Measurements from ENCODE around the gene TNFSF4. TPM values are rescaled to one million over a fixed set of nuclear protein-coding genes. Genes with fewer than 3 reads are reported as not detected.

The TNFSF4 gene
- total and polyA plus RNA-seq, 8 donors: 0.14 to 2.2 (median 0.56) TPM; not detected in 4

DNA sequence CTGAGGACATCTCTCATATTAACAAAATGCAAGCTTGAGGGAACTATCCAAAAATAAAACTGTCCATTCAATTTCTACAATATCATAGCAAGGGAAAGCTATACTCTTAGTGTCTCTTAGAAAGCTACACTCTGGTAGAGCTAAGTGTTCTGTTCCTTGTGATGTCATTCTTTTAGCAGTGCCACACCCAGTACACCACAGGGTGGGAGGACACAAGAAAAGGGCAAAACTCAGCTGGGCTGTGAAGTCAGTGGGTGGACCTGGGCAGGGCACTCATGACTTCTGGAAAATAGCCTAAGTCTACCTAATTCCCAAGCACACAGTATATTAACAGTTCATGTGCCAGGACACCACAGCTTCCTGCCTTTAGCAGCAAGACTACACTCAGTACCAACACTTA, 42.2 kb upstream of the TNFSF4 start:
- H3K4me3 ChIP-seq: no peak overlapping the region
- TF ChIP-seq, protein P1, sequence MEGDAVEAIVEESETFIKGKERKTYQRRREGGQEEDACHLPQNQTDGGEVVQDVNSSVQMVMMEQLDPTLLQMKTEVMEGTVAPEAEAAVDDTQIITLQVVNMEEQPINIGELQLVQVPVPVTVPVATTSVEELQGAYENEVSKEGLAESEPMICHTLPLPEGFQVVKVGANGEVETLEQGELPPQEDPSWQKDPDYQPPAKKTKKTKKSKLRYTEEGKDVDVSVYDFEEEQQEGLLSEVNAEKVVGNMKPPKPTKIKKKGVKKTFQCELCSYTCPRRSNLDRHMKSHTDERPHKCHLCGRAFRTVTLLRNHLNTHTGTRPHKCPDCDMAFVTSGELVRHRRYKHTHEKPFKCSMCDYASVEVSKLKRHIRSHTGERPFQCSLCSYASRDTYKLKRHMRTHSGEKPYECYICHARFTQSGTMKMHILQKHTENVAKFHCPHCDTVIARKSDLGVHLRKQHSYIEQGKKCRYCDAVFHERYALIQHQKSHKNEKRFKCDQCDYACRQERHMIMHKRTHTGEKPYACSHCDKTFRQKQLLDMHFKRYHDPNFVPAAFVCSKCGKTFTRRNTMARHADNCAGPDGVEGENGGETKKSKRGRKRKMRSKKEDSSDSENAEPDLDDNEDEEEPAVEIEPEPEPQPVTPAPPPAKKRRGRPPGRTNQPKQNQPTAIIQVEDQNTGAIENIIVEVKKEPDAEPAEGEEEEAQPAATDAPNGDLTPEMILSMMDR (IDR thresholded peaks at IDR 0.05): no peak
- TF ChIP-seq POLR2AphosphoS5 (IDR thresholded peaks at IDR 0.05) (no peak), EP300 (IDR thresholded peaks at IDR 0.05) (no peak), POLR2A (IDR thresholded peaks at IDR 0.05) (no peak)
- intact Hi-C loops (cut with DNase I; ENCODE audit: low total_unique reads): no loop called here
- H3K27ac ChIP-seq: no peak overlapping the region
- H3K36me3 ChIP-seq: no peaks in the 10 kb centered on the region
- no peaks in the 10 kb centered on the region for H3K27me3 ChIP-seq
- no peaks in the 10 kb centered on the region for H3K9me3 ChIP-seq
- H3K4me1 ChIP-seq: peaks cover 0 to 7% (median 0%) of the 10 kb centered on the region in 4 donors
- peak in 1 of 2 donors; percentile 62 for DNase-seq

DNA sequence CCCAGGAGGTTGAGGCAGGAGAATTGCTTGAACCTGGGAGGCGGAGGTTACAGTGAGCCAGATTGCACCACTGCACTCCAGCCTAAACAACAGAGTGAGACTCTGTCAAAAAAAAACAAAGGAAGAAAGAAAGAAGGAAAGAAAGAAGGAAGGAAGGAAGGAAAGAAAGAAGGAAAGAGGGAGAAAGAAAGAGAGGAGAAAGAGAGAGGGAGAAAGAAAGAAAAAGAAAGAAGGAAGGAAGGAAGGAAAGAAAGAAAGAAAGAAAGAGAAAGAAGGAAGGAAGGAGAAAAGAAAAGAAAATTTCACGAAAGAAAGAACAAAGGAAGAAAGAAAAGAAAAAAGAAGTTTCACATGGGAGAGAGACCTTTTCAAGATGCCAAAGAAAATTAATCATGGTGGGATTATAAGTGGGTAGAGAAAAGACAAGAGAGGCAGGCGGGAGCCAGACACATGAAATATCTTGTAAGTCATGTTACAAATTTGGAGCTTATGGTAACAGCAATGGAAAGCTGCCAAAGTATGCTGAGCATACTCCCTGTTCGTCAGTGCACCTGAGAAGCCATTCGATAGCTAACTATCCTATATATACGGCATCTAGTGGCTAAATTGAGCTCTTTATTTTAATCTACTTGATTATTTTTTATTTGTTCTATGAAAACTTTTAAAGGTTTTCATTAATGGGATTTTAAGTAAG, 41.3 kb upstream of the TNFSF4 start:
- H3K27me3 ChIP-seq: no peaks in the 10 kb centered on the region
- peaks cover 0 to 7% (median 3%) of the 10 kb centered on the region in 4 donors for H3K9me3 ChIP-seq
- no peaks in the 10 kb centered on the region for H3K36me3 ChIP-seq
- TF ChIP-seq EP300 (IDR thresholded peaks at IDR 0.05): no peak
- TF ChIP-seq, protein P1 (IDR thresholded peaks at IDR 0.05): no peak
- no peak for TF ChIP-seq POLR2AphosphoS5 (IDR thresholded peaks at IDR 0.05)
- TF ChIP-seq POLR2A (IDR thresholded peaks at IDR 0.05): no peak
- H3K4me1 ChIP-seq: peaks cover 0 to 7% (median 0%) of the 10 kb centered on the region in 4 donors
- H3K4me3 ChIP-seq: no peak overlapping the region
- 80 to 89% (median 81%) methylated on average over 6 of the region's 6 CpGs for WGBS, 5 donors
- no peak overlapping the region for H3K27ac ChIP-seq
- peak in 1 of 2 donors; percentile 5 for DNase-seq
- intact Hi-C loops (cut with DNase I; ENCODE audit: low total_unique reads): no loop called here

DNA sequence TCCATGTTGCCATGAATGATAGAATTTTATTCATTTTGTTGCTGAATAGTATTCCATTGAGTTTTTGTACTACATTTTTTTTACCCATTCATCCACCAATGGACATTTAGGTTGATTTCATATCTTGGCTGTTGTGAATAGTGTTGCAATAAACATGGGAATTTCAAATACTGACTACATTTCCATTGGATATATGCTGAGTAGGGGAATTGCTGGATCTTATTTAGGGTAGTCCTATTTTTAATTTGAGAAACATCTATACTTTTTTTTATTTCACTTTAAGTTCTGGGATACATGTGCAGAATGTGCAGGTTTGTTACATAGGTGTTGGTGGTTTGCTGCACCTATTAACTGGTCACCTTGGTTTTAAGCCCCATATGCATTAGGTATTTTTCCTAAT, 38.8 kb upstream of the TNFSF4 start:
- Histone ChIP-seq H3K27me3 (no peaks in the 10 kb centered on the region), H3K27ac (no peak overlapping the region), H3K4me3 (no peak overlapping the region), H3K9me3 (peaks cover 0 to 26% (median 9%) of the 10 kb centered on the region in 4 donors), H3K36me3 (no peaks in the 10 kb centered on the region), H3K4me1 (peaks cover 0 to 7% (median 0%) of the 10 kb centered on the region in 4 donors)
- no peak for TF ChIP-seq EP300 (IDR thresholded peaks at IDR 0.05)
- no peak for TF ChIP-seq POLR2AphosphoS5 (IDR thresholded peaks at IDR 0.05)
- TF ChIP-seq, protein P1 (IDR thresholded peaks at IDR 0.05): no peak
- no peak for TF ChIP-seq POLR2A (IDR thresholded peaks at IDR 0.05)
- no peak for DNase-seq
- intact Hi-C loops (cut with DNase I; ENCODE audit: low total_unique reads): no loop called here

GRCh38 chr1:173243300-173243699, 36.2 kb upstream of the TNFSF4 start:
- DNase-seq: no peak
- H3K4me3 ChIP-seq: no peak overlapping the region
- TF ChIP-seq POLR2AphosphoS5 (IDR thresholded peaks at IDR 0.05) (no peak), POLR2A (IDR thresholded peaks at IDR 0.05) (no peak), EP300 (IDR thresholded peaks at IDR 0.05) (no peak)
- TF ChIP-seq, protein P1 (IDR thresholded peaks at IDR 0.05): no peak
- peaks cover 0 to 31% (median 13%) of the 10 kb centered on the region in 4 donors for H3K9me3 ChIP-seq
- H3K4me1 ChIP-seq: no peaks in the 10 kb centered on the region
- no peaks in the 10 kb centered on the region for H3K27me3 ChIP-seq
- no peak overlapping the region for H3K27ac ChIP-seq
- intact Hi-C loops (cut with DNase I; ENCODE audit: low total_unique reads): no loop called here
- peaks cover 0 to 10% (median 0%) of the 10 kb centered on the region in 4 donors for H3K36me3 ChIP-seq
- 93 to 100% (median 98%) methylated on average over 1 of the region's 1 CpG for WGBS, 5 donors
